Measurements from ENCODE around the gene USP31. TPM values are rescaled to one million over a fixed set of nuclear protein-coding genes. Genes with fewer than 3 reads are reported as not detected.

USP31 gene
- total and polyA plus RNA-seq, 2 of the 13 experiments (the other 11 are each of a cell fraction or from before 2014, with no cell fraction given) = 22.5 to 23.3 TPM

DNA sequence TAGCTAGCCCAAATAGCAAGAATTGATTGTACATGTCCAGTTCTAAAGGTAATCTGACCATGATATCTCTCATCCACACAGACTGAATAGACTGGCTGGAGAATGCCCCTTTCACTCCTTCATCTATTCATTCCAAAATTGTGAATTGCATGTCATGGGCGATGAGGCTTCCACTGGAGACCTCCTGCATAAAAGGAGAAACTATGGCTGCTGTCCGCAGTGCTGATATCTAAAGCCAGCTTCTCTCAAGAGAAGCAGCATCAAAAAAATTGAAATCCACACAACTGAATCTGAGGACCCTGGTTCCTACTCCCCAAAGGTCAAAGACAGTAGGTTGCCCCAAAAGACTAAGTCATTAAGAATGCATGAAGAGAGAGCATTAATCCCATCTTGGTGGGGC is 25.4 kb upstream of the USP31 start (continued):
- TF ChIP-seq FIP1L1 (IDR thresholded peaks at IDR 0.05; ENCODE audit: borderline replicate concordance, insufficient read depth, low read depth, low read length) (no peak), GABPB1 (CRISPR knock-in tag; IDR thresholded peaks at IDR 0.05) (no peak), EZH2 (conservative IDR thresholded peaks at IDR 0.05; ENCODE audit: low read depth, low read length) (no peak), PAF1 (CRISPR knock-in tag; IDR thresholded peaks at IDR 0.05) (no peak), EHMT2 (IDR thresholded peaks at IDR 0.05; ENCODE audit: borderline replicate concordance, low read depth, low read length) (peak; percentile 92), ZNF570 (CRISPR knock-in tag; IDR thresholded peaks at IDR 0.05; ENCODE audit: borderline replicate concordance) (no peak), ZNF790 (CRISPR knock-in tag; IDR thresholded peaks at IDR 0.05; ENCODE audit: borderline replicate concordance) (no peak), ZNF34 (CRISPR knock-in tag; IDR thresholded peaks at IDR 0.05; ENCODE audit: borderline replicate concordance) (no peak), ZFP82 (CRISPR knock-in tag; IDR thresholded peaks at IDR 0.05; ENCODE audit: borderline replicate concordance) (no peak), ZNF672 (CRISPR knock-in tag; IDR thresholded peaks at IDR 0.05) (no peak), SOX13 (IDR thresholded peaks at IDR 0.05) (no peak), SOX13 (CRISPR knock-in tag; conservative IDR thresholded peaks at IDR 0.05 in 1 of 2, IDR thresholded peaks at IDR 0.05 in 1 of 2) (no peak), ISL2 (CRISPR knock-in tag; IDR thresholded peaks at IDR 0.05) (no peak), ZNF383 (CRISPR knock-in tag; IDR thresholded peaks at IDR 0.05; ENCODE audit: borderline replicate concordance) (no peak), TOE1 (CRISPR knock-in tag; IDR thresholded peaks at IDR 0.05) (no peak)
- TF ChIP-seq, protein P1, sequence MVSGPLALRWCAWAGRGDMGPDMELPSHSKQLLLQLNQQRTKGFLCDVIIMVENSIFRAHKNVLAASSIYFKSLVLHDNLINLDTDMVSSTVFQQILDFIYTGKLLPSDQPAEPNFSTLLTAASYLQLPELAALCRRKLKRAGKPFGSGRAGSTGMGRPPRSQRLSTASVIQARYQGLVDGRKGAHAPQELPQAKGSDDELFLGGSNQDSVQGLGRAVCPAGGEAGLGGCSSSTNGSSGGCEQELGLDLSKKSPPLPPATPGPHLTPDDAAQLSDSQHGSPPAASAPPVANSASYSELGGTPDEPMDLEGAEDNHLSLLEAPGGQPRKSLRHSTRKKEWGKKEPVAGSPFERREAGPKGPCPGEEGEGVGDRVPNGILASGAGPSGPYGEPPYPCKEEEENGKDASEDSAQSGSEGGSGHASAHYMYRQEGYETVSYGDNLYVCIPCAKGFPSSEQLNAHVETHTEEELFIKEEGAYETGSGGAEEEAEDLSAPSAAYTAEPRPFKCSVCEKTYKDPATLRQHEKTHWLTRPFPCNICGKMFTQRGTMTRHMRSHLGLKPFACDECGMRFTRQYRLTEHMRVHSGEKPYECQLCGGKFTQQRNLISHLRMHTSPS (CRISPR knock-in tag; IDR thresholded peaks at IDR 0.05; ENCODE audit: low read depth) = no peak
- TF ChIP-seq, protein P2, sequence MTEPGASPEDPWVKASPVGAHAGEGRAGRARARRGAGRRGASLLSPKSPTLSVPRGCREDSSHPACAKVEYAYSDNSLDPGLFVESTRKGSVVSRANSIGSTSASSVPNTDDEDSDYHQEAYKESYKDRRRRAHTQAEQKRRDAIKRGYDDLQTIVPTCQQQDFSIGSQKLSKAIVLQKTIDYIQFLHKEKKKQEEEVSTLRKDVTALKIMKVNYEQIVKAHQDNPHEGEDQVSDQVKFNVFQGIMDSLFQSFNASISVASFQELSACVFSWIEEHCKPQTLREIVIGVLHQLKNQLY (CRISPR knock-in tag; IDR thresholded peaks at IDR 0.05) = no peak
- TF ChIP-seq, protein P3, sequence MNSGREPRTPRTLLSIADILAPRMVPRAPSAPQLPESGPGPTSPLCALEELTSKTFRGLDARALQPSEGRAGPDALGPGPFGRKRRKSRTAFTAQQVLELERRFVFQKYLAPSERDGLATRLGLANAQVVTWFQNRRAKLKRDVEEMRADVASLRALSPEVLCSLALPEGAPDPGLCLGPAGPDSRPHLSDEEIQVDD (CRISPR knock-in tag; IDR thresholded peaks at IDR 0.05; ENCODE audit: borderline replicate concordance) = no peak
- TF ChIP-seq, protein P4, sequence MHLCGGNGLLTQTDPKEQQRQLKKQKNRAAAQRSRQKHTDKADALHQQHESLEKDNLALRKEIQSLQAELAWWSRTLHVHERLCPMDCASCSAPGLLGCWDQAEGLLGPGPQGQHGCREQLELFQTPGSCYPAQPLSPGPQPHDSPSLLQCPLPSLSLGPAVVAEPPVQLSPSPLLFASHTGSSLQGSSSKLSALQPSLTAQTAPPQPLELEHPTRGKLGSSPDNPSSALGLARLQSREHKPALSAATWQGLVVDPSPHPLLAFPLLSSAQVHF (CRISPR knock-in tag; IDR thresholded peaks at IDR 0.05) = 0 out of 2 replicates have a peak, but pooled peaks have one; percentile 42
- TF ChIP-seq, protein P5, sequence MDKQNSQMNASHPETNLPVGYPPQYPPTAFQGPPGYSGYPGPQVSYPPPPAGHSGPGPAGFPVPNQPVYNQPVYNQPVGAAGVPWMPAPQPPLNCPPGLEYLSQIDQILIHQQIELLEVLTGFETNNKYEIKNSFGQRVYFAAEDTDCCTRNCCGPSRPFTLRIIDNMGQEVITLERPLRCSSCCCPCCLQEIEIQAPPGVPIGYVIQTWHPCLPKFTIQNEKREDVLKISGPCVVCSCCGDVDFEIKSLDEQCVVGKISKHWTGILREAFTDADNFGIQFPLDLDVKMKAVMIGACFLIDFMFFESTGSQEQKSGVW (CRISPR knock-in tag; IDR thresholded peaks at IDR 0.05; ENCODE audit: borderline replicate concordance) = no peak
- TF ChIP-seq, protein P6, sequence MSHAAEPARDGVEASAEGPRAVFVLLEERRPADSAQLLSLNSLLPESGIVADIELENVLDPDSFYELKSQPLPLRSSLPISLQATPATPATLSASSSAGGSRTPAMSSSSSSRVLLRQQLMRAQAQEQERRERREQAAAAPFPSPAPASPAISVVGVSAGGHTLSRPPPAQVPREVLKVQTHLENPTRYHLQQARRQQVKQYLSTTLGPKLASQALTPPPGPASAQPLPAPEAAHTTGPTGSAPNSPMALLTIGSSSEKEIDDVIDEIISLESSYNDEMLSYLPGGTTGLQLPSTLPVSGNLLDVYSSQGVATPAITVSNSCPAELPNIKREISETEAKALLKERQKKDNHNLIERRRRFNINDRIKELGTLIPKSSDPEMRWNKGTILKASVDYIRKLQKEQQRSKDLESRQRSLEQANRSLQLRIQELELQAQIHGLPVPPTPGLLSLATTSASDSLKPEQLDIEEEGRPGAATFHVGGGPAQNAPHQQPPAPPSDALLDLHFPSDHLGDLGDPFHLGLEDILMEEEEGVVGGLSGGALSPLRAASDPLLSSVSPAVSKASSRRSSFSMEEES (CRISPR knock-in tag; IDR thresholded peaks at IDR 0.05) = 0 out of 2 replicates have a peak, but pooled peaks have one; percentile 23
- TF ChIP-seq, protein P7, sequence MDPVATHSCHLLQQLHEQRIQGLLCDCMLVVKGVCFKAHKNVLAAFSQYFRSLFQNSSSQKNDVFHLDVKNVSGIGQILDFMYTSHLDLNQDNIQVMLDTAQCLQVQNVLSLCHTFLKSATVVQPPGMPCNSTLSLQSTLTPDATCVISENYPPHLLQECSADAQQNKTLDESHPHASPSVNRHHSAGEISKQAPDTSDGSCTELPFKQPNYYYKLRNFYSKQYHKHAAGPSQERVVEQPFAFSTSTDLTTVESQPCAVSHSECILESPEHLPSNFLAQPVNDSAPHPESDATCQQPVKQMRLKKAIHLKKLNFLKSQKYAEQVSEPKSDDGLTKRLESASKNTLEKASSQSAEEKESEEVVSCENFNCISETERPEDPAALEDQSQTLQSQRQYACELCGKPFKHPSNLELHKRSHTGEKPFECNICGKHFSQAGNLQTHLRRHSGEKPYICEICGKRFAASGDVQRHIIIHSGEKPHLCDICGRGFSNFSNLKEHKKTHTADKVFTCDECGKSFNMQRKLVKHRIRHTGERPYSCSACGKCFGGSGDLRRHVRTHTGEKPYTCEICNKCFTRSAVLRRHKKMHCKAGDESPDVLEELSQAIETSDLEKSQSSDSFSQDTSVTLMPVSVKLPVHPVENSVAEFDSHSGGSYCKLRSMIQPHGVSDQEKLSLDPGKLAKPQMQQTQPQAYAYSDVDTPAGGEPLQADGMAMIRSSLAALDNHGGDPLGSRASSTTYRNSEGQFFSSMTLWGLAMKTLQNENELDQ (CRISPR knock-in tag; IDR thresholded peaks at IDR 0.05; ENCODE audit: borderline replicate concordance) = 0 out of 2 replicates have a peak, but pooled peaks have one; percentile 66

Data from HepG2 (cell line).